Kasumi-1 (cell line): Measurements from ENCODE around the gene SPATA6.
"Not testable (repeated sequence)": the region's sequence is repeated elsewhere in the genome, so short reads cannot be mapped to it uniquely, and the experiment has no call there.

ENCODE experiments used
- DNase-seq, 2 experiments: peaks; one replicate each; lab custom pipeline; 2025; lab: John Stamatoyannopoulos, UW

SPATA6 gene

GRCh38 chr1:48471691-48472576, at the start of gene SPATA6:
TSS of gene SPATA6 (minus strand) at chr1:48472204. CDS start at chr1:48472008, 196 bp downstream.
- DNase-seq = peak in 1 of 2 experiments; percentile 15

- DNase-seq = not testable (repeated sequence)
Measured at GRCh38 chr1:48519896-48520295, 47.9 kb upstream of the SPATA6 start.

- DNase-seq = no peak
Measured at GRCh38 chr1:48506870-48507269, 34.9 kb upstream of the SPATA6 start.

GRCh38 chr1:48500541-48501450, 28.8 kb upstream of the SPATA6 start:
- no peak for DNase-seq

- no peak for DNase-seq
Measured at GRCh38 chr1:48499211-48499735, 27.3 kb upstream of the SPATA6 start.

- peak; percentile 73 to 75 for DNase-seq
Measured at GRCh38 chr1:48498096-48498791, 26.2 kb upstream of the SPATA6 start.

GRCh38 chr1:48495911-48496310, 23.9 kb upstream of the SPATA6 start:
- DNase-seq = no peak

- no peak for DNase-seq
Measured at GRCh38 chr1:48495166-48495565, 23.2 kb upstream of the SPATA6 start.

GRCh38 chr1:48493970-48494769, 22.2 kb upstream of the SPATA6 start:
- DNase-seq = no peak

- no peak for DNase-seq
Measured at GRCh38 chr1:48493041-48493440, 21.0 kb upstream of the SPATA6 start.

- no peak for DNase-seq
Measured at GRCh38 chr1:48492392-48492791, 20.4 kb upstream of the SPATA6 start.

GRCh38 chr1:48488721-48489120, 16.7 kb upstream of the SPATA6 start:
- no peak for DNase-seq

- DNase-seq = no peak
Measured at GRCh38 chr1:48480504-48480903, 8.5 kb upstream of the SPATA6 start.

GRCh38 chr1:48480023-48480422, 8.0 kb upstream of the SPATA6 start:
- not testable (repeated sequence) for DNase-seq

- no peak for DNase-seq
Measured at GRCh38 chr1:48472638-48473037, 634 bp upstream of the SPATA6 start.

GRCh38 chr1:48470950-48471690, 884 bp downstream of the SPATA6 start:
- DNase-seq = no peak

- DNase-seq = no peak
Measured at GRCh38 chr1:48470481-48470855, 1.5 kb downstream of the SPATA6 start.

GRCh38 chr1:48469616-48470480, 2.2 kb downstream of the SPATA6 start:
- peak; percentile 39 to 49 for DNase-seq

- no peak for DNase-seq
Measured at GRCh38 chr1:48466594-48466993, 5.4 kb downstream of the SPATA6 start.
